CD4-positive, alpha-beta T cell treated with Interferon gamma for 1 hour (primary cell): ENCODE measurements around the gene PER3.
A peak's percentile ranks its signal among the peaks of the same experiment; 100 is the strongest.
"Not testable (repeated sequence)": the region's sequence is repeated elsewhere in the genome, so short reads cannot be mapped to it uniquely, and the experiment has no call there.

Experiments
- DNase-seq: peaks from one replicate; pipeline ENCODE4 v3.0.0-alpha.2; 2020

The PER3 gene

GRCh38 chr1:7780976-7781375, 3.1 kb upstream of the PER3 start:
- no peak for DNase-seq

- no peak for DNase-seq
Observed at GRCh38 chr1:7781501-7781900, 2.6 kb upstream of the PER3 start.

- DNase-seq: peak; percentile 21
Observed at GRCh38 chr1:7781923-7782495, 2.1 kb upstream of the PER3 start.

GRCh38 chr1:7783178-7783711, 846 bp upstream of the PER3 start:
- DNase-seq: no peak

GRCh38 chr1:7784492-7785071, 491 bp downstream of the PER3 start:
- DNase-seq: no peak

GRCh38 chr1:7785108-7785507, 1.0 kb downstream of the PER3 start:
- DNase-seq: no peak

- no peak for DNase-seq
Observed at GRCh38 chr1:7786795-7787194, 2.7 kb downstream of the PER3 start.

- DNase-seq: no peak
Observed at GRCh38 chr1:7789828-7790227, 5.7 kb downstream of the PER3 start.

- not testable (repeated sequence) for DNase-seq
Observed at GRCh38 chr1:7791027-7791426, 6.9 kb downstream of the PER3 start.

GRCh38 chr1:7795406-7795805, 11.3 kb downstream of the PER3 start:
- DNase-seq: no peak

- no peak for DNase-seq
Observed at GRCh38 chr1:7805460-7805859, 21.4 kb downstream of the PER3 start.

GRCh38 chr1:7808253-7808844, 24.3 kb downstream of the PER3 start:
- no peak for DNase-seq

- DNase-seq: no peak
Observed at GRCh38 chr1:7809742-7810141, 25.7 kb downstream of the PER3 start.

- peak; percentile 4 for DNase-seq
Observed at GRCh38 chr1:7810395-7810794, 26.3 kb downstream of the PER3 start.

GRCh38 chr1:7811476-7811875, 27.4 kb downstream of the PER3 start:
- DNase-seq: no peak

GRCh38 chr1:7813677-7814373, 29.7 kb downstream of the PER3 start:
- DNase-seq: no peak

GRCh38 chr1:7821282-7821681, 37.2 kb downstream of the PER3 start:
- no peak for DNase-seq

- no peak for DNase-seq
Observed at GRCh38 chr1:7824701-7825100, 40.6 kb downstream of the PER3 start.

- DNase-seq: no peak
Observed at GRCh38 chr1:7826363-7826762, 42.3 kb downstream of the PER3 start.

GRCh38 chr1:7827126-7827955, 43.2 kb downstream of the PER3 start:
- no peak for DNase-seq

- no peak for DNase-seq
Observed at GRCh38 chr1:7831458-7831857, 47.4 kb downstream of the PER3 start.

GRCh38 chr1:7833035-7833434, 48.9 kb downstream of the PER3 start:
- DNase-seq: no peak

- DNase-seq: no peak
Observed at GRCh38 chr1:7838714-7839113, 54.6 kb downstream of the PER3 start.
